Caco-2 (cell line): ENCODE results near the gene GLUD1. TPM values are rescaled to one million over a fixed set of nuclear protein-coding genes. Genes with fewer than 3 reads are reported as not detected.
"Not testable (repeated sequence)": the region's sequence is repeated elsewhere in the genome, so short reads cannot be mapped to it uniquely, and the experiment has no call there.

Source experiments
- BruUV-seq: library from RNA; stranded (reverse); fragments of 400-500 nt; replicated peaks from 2 replicates; lab custom pipeline; 2021; lab: Mats Ljungman, UMichigan
- CTCF ChIA-PET: fragments of 300-600 bp; sonication (Branson Sonifier 250); formaldehyde crosslinking; loops from one replicate; lab custom pipeline; 2022; ENCODE audit warnings: antibody characterized with exemption; lab: Charles Lee
- POLR2A ChIA-PET: fragments of 300-600 bp; sonication (Branson Sonifier 250); formaldehyde crosslinking; loops from one replicate; lab custom pipeline; 2022; ENCODE audit warnings: antibody characterized with exemption; lab: Charles Lee
- DNase-seq, 2 experiments: peaks; one replicate each; pipeline versions ENCODE4 v3.0.0 to v3.0.0-alpha.2; 2020 to 2022
- H3K27me3 ChIP-seq: replicated peaks from 2 replicates; pipeline ENCODE4 v1.6.0; 2011; ENCODE audit warnings: low read length; ENCODE audit not compliant: control insufficient read depth, insufficient read depth
- H3K36me3 ChIP-seq: 2 replicates; pipeline ENCODE4 v1.5.1; 2011; ENCODE audit warnings: low read length; ENCODE audit not compliant: control insufficient read depth, insufficient read depth
- H3K4me1 ChIP-seq: fragments of 250-450 bp; sonication (Bioruptor Pico); 2 replicates; pipeline ENCODE4 v1.5.1; 2020; ENCODE audit warnings: mild to moderate bottlenecking
- H3K4me3 ChIP-seq: 2 replicates; pipeline ENCODE4 v1.5.1; 2011; ENCODE audit warnings: low read depth, mild to moderate bottlenecking, control low read depth, low read length
- H3K9me3 ChIP-seq: fragments of 250-450 bp; sonication (Bioruptor Pico); 2 replicates; pipeline ENCODE4 v1.5.1; 2020; ENCODE audit warnings: mild to moderate bottlenecking, moderate library complexity
- H3K27ac Mint-ChIP-seq: one replicate; pipeline ENCODE4 v1.8.0; 2022; ENCODE audit warnings: mixed read lengths; ENCODE audit not compliant: unreplicated experiment
- H3K27me3 Mint-ChIP-seq: one replicate; pipeline ENCODE4 v1.8.0; 2022; ENCODE audit warnings: mixed read lengths; ENCODE audit not compliant: insufficient read depth, unreplicated experiment
- H3K36me3 Mint-ChIP-seq: one replicate; pipeline ENCODE4 v1.8.0; 2022; ENCODE audit warnings: mild to moderate bottlenecking, mixed read lengths; ENCODE audit not compliant: insufficient read depth, unreplicated experiment
- H3K4me1 Mint-ChIP-seq: one replicate; pipeline ENCODE4 v1.8.0; 2022; ENCODE audit warnings: low read depth, mixed read lengths; ENCODE audit not compliant: unreplicated experiment
- H3K4me3 Mint-ChIP-seq: one replicate; pipeline ENCODE4 v1.8.0; 2022; ENCODE audit warnings: mild to moderate bottlenecking, moderate library complexity, mixed read lengths; ENCODE audit not compliant: unreplicated experiment
- H3K9me3 Mint-ChIP-seq: one replicate; pipeline ENCODE4 v1.8.0; 2022; ENCODE audit warnings: mixed read lengths; ENCODE audit not compliant: unreplicated experiment
- CTCF ChIP-seq, 2 experiments: fragments of 200-600 bp in 1 of 2; IDR thresholded peaks; 1 replicate in 1 of 2; 2 replicates in 1 of 2; pipeline versions ENCODE4 v1.5.1 to v1.8.0; 2011 to 2022; ENCODE audit warnings: antibody characterized with exemption in 1 of 2, control low read depth in 1 of 2, inconsistent platforms in 1 of 2, low read depth in 1 of 2, low read length in 1 of 2, mild to moderate bottlenecking in 1 of 2, moderate library complexity in 1 of 2; ENCODE audit not compliant: insufficient read depth in 1 of 2, severe bottlenecking in 1 of 2, unreplicated experiment in 1 of 2
- intact Hi-C: fragments of 100-400 bp; cut with micrococcal nuclease; formaldehyde crosslinking; loops from one replicate; pipeline ENCODE4 v1.10.0; 2022; ENCODE audit not compliant: unreplicated experiment
- total RNA-seq: library from RNA; stranded (reverse); gene quantifications from 2 replicates; pipeline ENCODE4 v1.2.3, GENCODE V29; 2022

Gene GLUD1
- total RNA-seq, 1 experiment from 2014 or later = 767 TPM

- CTCF ChIA-PET, H3K9me3 ChIP-seq, BruUV-seq, H3K9me3 Mint-ChIP-seq, H3K36me3 ChIP-seq, H3K4me3 Mint-ChIP-seq, H3K4me3 ChIP-seq, H3K27me3 ChIP-seq, H3K27me3 Mint-ChIP-seq, DNase-seq, intact Hi-C loops: not testable (repeated sequence)
- POLR2A ChIA-PET = interaction anchor here (0.7 kb wide), 1 partner anchor 10 kb away, joined by 10 read pairs; no protein-coding TSS in a partner anchor
- Mint-ChIP-seq H3K27ac (peak overlapping the region; percentile 89), H3K4me1 (peaks cover 20% of the 10 kb centered on the region), H3K36me3 (peaks cover 69% of the 10 kb centered on the region)
- H3K4me1 ChIP-seq = peaks cover 13% of the 10 kb centered on the region; the same call in 1 of the 2 replicates
Observed at GRCh38 chr10:87081574-87081973, 13.1 kb downstream of the GLUD1 start.

- intact Hi-C loops, H3K9me3 ChIP-seq, CTCF ChIA-PET, H3K27ac Mint-ChIP-seq, H3K27me3 Mint-ChIP-seq, POLR2A ChIA-PET, H3K36me3 ChIP-seq, H3K4me3 Mint-ChIP-seq, H3K4me3 ChIP-seq, H3K27me3 ChIP-seq, DNase-seq, H3K9me3 Mint-ChIP-seq, BruUV-seq: not testable (repeated sequence)
- Mint-ChIP-seq H3K4me1 (peaks cover 20% of the 10 kb centered on the region), H3K36me3 (peaks cover 66% of the 10 kb centered on the region)
- H3K4me1 ChIP-seq = peaks cover 13% of the 10 kb centered on the region; the same call in 1 of the 2 replicates
Observed at GRCh38 chr10:87080621-87081020, 14.0 kb downstream of the GLUD1 start.

GRCh38 chr10:87079106-87079836, 15.4 kb downstream of the GLUD1 start:
- no peak overlapping the region for H3K27ac Mint-ChIP-seq
- peaks cover 53% of the 10 kb centered on the region for H3K36me3 Mint-ChIP-seq
- Histone ChIP-seq H3K27me3 (no peaks in the 10 kb centered on the region), H3K4me1 (peaks cover 13% of the 10 kb centered on the region; the same call in 1 of the 2 replicates), H3K9me3 (no peaks in the 10 kb centered on the region), H3K4me3 (no peak overlapping the region), H3K36me3 (no peaks in the 10 kb centered on the region)
- H3K9me3 Mint-ChIP-seq = no peaks in the 10 kb centered on the region
- ChIA-PET POLR2A (no interaction called here), CTCF (no interaction called here)
- no peak for DNase-seq
- H3K4me3 Mint-ChIP-seq = no peak overlapping the region
- intact Hi-C loops = no loop called here
- H3K4me1 Mint-ChIP-seq = peaks cover 20% of the 10 kb centered on the region
- TF ChIP-seq CTCF (IDR thresholded peaks at IDR 0.05; ENCODE audit: insufficient read depth in 1 of 2, low read depth in 1 of 2, low read length in 1 of 2, severe bottlenecking in 1 of 2, unreplicated experiment in 1 of 2) = no peak
- BruUV-seq = no TSS peak
- no peaks in the 10 kb centered on the region for H3K27me3 Mint-ChIP-seq

GRCh38 chr10:87076421-87076820, 18.2 kb downstream of the GLUD1 start:
- H3K4me1 ChIP-seq, H3K4me3 ChIP-seq, H3K27ac Mint-ChIP-seq, BruUV-seq, CTCF ChIA-PET, POLR2A ChIA-PET, DNase-seq, H3K4me3 Mint-ChIP-seq, H3K9me3 Mint-ChIP-seq, H3K27me3 ChIP-seq, H3K36me3 ChIP-seq, intact Hi-C loops, H3K27me3 Mint-ChIP-seq, H3K9me3 ChIP-seq: not testable (repeated sequence)
- Mint-ChIP-seq H3K36me3 (peaks cover 50% of the 10 kb centered on the region), H3K4me1 (peaks cover 12% of the 10 kb centered on the region)
